Transverse colon (tissue), 4 donors: ENCODE data around the gene OTOGL. TPM values are rescaled to one million over a fixed set of nuclear protein-coding genes. Genes with fewer than 3 reads are reported as not detected.

Source experiments
- DNase-seq: peaks from one replicate; pipeline ENCODE4 v3.0.0-alpha.2; 2019
- H3K27ac ChIP-seq, 4 donors: fragments of 200-600 bp; sonication (generic); 2 replicates each; pipeline ENCODE4 v1.5.1; 2016 to 2018; ENCODE audit warnings: inconsistent platforms in 4 of 4
- H3K27me3 ChIP-seq: fragments of 200-600 bp; sonication (generic); 2 replicates; pipeline ENCODE4 v1.5.1; 2017; ENCODE audit warnings: inconsistent platforms
- H3K36me3 ChIP-seq, 4 donors: fragments of 200-600 bp; sonication (generic); 2 replicates each; pipeline ENCODE4 v1.5.1; 2017 to 2019; ENCODE audit warnings: inconsistent platforms in 4 of 4
- H3K4me1 ChIP-seq, 4 donors: fragments of 200-600 bp; sonication (generic); 2 replicates each; pipeline ENCODE4 v1.5.1; 2017 to 2020; ENCODE audit warnings: inconsistent platforms in 4 of 4
- H3K4me3 ChIP-seq, 4 donors: fragments of 200-600 bp; sonication (generic); 1 replicate in 1 of 4; 2 replicates in 3 of 4; pipeline versions ENCODE4 v1.5.1 to v1.6.1; 2017 to 2019; ENCODE audit warnings: inconsistent platforms in 4 of 4
- H3K9me3 ChIP-seq, 2 donors: fragments of 200-600 bp; sonication (generic); 2 replicates each; pipeline ENCODE4 v1.5.1; 2017 to 2019; ENCODE audit warnings: inconsistent platforms in 2 of 2
- EP300 ChIP-seq: sonication (generic); formaldehyde crosslinking; IDR thresholded peaks from one replicate; pipeline ENCODE4 v1.6.1; 2017; ENCODE audit warnings: antibody characterized with exemption, low read depth
- POLR2A ChIP-seq: fragments of 450-650 bp; IDR thresholded peaks from one replicate; pipeline ENCODE4 v1.6.1; 2016; ENCODE audit warnings: antibody characterized with exemption, mild to moderate bottlenecking, moderate library complexity
- POLR2AphosphoS5 ChIP-seq, 3 donors: sonication (generic); formaldehyde crosslinking; IDR thresholded peaks; one replicate each; pipeline ENCODE4 v1.6.1; 2016; ENCODE audit warnings: antibody characterized with exemption in 3 of 3
- WGBS, 2 donors: methylation state at CpG; one replicate each; pipeline ENCODE4 v1.1.5; 2018; ENCODE audit warnings: low coverage in 1 of 2; 5-methylcytosine and 5-hydroxymethylcytosine counted together
- in situ Hi-C, 4 donors: fragments of 200-750 bp; cut with MboI; loops; one replicate each; pipeline versions ENCODE4 v1.15.0 to v1.15.1; 2017; ENCODE audit warnings: low sequenced_read_pairs in 3 of 4, low pct_ligation_motif_present in 1 of 4, low pct_unique_long_range_greater_than_20kb in 1 of 4
- intact Hi-C: fragments of 100-400 bp; cut with DNase I; formaldehyde crosslinking; loops from one replicate; pipeline ENCODE4 v1.15.1; 2023; ENCODE audit warnings: low total_unique reads
- total RNA-seq, 4 donors: library from RNA; depleted of rRNA; stranded (reverse); fragments of >200 nt; gene quantifications; one replicate each; pipeline ENCODE4 v1.1.0, GENCODE V29; 2016
- TF ChIP-seq, protein P1 (sequence below), 5 experiments: fragments of 200-600 bp in 3 of 5; fragments of 450-650 bp in 2 of 5; sonication (generic) in 3 of 5; IDR thresholded peaks; 1 replicate in 2 of 5; 2 replicates in 3 of 5; pipeline ENCODE4 v1.5.1; 2016 to 2017; ENCODE audit warnings: antibody characterized with exemption in 5 of 5, inconsistent platforms in 3 of 5, mild to moderate bottlenecking in 2 of 5, moderate library complexity in 1 of 5

The OTOGL gene
- total RNA-seq, 4 donors from 2014 or later: 0.32 to 0.60 (median 0.41) TPM; not detected in 1

DNA sequence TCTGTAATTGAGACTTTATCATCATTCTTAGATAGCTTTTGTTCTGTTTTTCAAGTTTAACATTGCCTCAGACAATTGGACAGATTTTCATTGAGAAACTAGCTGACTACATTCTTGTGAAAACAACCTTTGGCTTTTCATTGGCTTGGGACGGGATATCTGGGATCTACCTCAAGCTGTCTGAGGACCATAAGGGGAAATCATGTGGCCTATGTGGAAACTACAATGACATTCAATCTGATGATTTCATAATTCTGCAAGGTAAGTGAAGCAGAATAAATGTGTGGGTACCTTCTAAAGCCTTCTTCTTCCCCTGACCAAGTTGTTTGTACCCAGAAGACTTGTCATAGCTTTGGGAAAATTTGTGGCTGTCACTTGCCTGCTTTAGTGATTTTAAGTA is 133.5 kb downstream of the OTOGL start:
- in situ Hi-C loops: no loop called here
- Histone ChIP-seq H3K4me3 (no peak overlapping the region), H3K4me1 (no peaks in the 10 kb centered on the region), H3K27ac (no peak overlapping the region), H3K36me3 (no peaks in the 10 kb centered on the region), H3K27me3 (no peaks in the 10 kb centered on the region), H3K9me3 (no peaks in the 10 kb centered on the region)
- TF ChIP-seq, protein P1, sequence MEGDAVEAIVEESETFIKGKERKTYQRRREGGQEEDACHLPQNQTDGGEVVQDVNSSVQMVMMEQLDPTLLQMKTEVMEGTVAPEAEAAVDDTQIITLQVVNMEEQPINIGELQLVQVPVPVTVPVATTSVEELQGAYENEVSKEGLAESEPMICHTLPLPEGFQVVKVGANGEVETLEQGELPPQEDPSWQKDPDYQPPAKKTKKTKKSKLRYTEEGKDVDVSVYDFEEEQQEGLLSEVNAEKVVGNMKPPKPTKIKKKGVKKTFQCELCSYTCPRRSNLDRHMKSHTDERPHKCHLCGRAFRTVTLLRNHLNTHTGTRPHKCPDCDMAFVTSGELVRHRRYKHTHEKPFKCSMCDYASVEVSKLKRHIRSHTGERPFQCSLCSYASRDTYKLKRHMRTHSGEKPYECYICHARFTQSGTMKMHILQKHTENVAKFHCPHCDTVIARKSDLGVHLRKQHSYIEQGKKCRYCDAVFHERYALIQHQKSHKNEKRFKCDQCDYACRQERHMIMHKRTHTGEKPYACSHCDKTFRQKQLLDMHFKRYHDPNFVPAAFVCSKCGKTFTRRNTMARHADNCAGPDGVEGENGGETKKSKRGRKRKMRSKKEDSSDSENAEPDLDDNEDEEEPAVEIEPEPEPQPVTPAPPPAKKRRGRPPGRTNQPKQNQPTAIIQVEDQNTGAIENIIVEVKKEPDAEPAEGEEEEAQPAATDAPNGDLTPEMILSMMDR (IDR thresholded peaks at IDR 0.05): no peak
- no peak for TF ChIP-seq POLR2AphosphoS5 (IDR thresholded peaks at IDR 0.05)
- no peak for TF ChIP-seq POLR2A
- TF ChIP-seq EP300: no peak
- DNase-seq: no peak
- intact Hi-C loops: no loop called here
- 91% methylated on average over 1 of the region's 1 CpG; no CpG with 5 or more reads in 1 of the 2 donors for WGBS, 2 donors

- H3K27ac ChIP-seq: no peak overlapping the region
- no peak overlapping the region for H3K4me3 ChIP-seq
- in situ Hi-C loops: no loop called here
- H3K36me3 ChIP-seq: no peaks in the 10 kb centered on the region
- H3K27me3 ChIP-seq: no peaks in the 10 kb centered on the region
- H3K9me3 ChIP-seq: no peaks in the 10 kb centered on the region
- intact Hi-C loops: no loop called here
- TF ChIP-seq POLR2A (no peak), POLR2AphosphoS5 (IDR thresholded peaks at IDR 0.05) (no peak), EP300 (no peak)
- TF ChIP-seq, protein P1 (IDR thresholded peaks at IDR 0.05): no peak
- no peak for DNase-seq
- no peaks in the 10 kb centered on the region for H3K4me1 ChIP-seq
Observed at GRCh38 chr12:80233926-80234325, 134.6 kb downstream of the OTOGL start.

- intact Hi-C loops: no loop called here
- Histone ChIP-seq H3K4me3 (no peak overlapping the region), H3K4me1 (no peaks in the 10 kb centered on the region), H3K27me3 (no peaks in the 10 kb centered on the region), H3K27ac (no peak overlapping the region), H3K9me3 (no peaks in the 10 kb centered on the region), H3K36me3 (no peaks in the 10 kb centered on the region)
- TF ChIP-seq POLR2AphosphoS5 (IDR thresholded peaks at IDR 0.05) (no peak), EP300 (no peak), POLR2A (no peak)
- TF ChIP-seq, protein P1 (IDR thresholded peaks at IDR 0.05): no peak
- WGBS, 2 donors: 58 to 61% methylated on average over 3 of the region's 3 CpGs
- in situ Hi-C loops: no loop called here
- no peak for DNase-seq
Observed at GRCh38 chr12:80234667-80235066, 135.3 kb downstream of the OTOGL start.

GRCh38 chr12:80235944-80236343 is 136.6 kb downstream of the OTOGL start:
- no peak for DNase-seq
- TF ChIP-seq POLR2A: no peak
- TF ChIP-seq, protein P1 (IDR thresholded peaks at IDR 0.05): no peak
- TF ChIP-seq EP300: no peak
- TF ChIP-seq POLR2AphosphoS5 (IDR thresholded peaks at IDR 0.05): no peak
- no peaks in the 10 kb centered on the region for H3K9me3 ChIP-seq
- in situ Hi-C loops: no loop called here
- no peak overlapping the region for H3K27ac ChIP-seq
- no peak overlapping the region for H3K4me3 ChIP-seq
- intact Hi-C loops: no loop called here
- H3K27me3 ChIP-seq: no peaks in the 10 kb centered on the region
- H3K4me1 ChIP-seq: no peaks in the 10 kb centered on the region
- H3K36me3 ChIP-seq: no peaks in the 10 kb centered on the region
